GM23338 (cell line): Measurements from ENCODE around the gene NRROS. TPM values are rescaled to one million over a fixed set of nuclear protein-coding genes. Genes with fewer than 3 reads are reported as not detected.

Experiments used
- ATAC-seq: fragments of 200-7000 bp; cut with Tn5 transposase; 3 replicates; pipeline ENCODE4 v1.9.1; 2020
- DNase-seq: peaks from one replicate; pipeline ENCODE4 v3.0.0-alpha.2; 2015; ENCODE audit warnings: low spot score
- H2AFZ ChIP-seq: fragments of 200-600 bp; sonication (generic); 2 replicates; pipeline ENCODE4 v1.8.0; 2016; ENCODE audit warnings: antibody characterized with exemption, mild to moderate bottlenecking, moderate library complexity
- H3F3A ChIP-seq: fragments of 200-600 bp; sonication (generic); replicated peaks from 2 replicates; pipeline ENCODE4 v1.8.0; 2017; ENCODE audit warnings: antibody characterized with exemption, mixed run types, low read depth
- H3K27ac ChIP-seq: fragments of 200-600 bp; sonication (generic); 2 replicates; pipeline ENCODE4 v1.6.1; 2016; ENCODE audit warnings: low read depth
- H3K27me3 ChIP-seq: fragments of 200-600 bp; sonication (generic); 2 replicates; pipeline ENCODE4 v1.8.0; 2016; ENCODE audit warnings: mild to moderate bottlenecking, mixed run types, moderate library complexity; ENCODE audit not compliant: insufficient read depth
- H3K36me3 ChIP-seq: fragments of 200-600 bp; sonication (generic); 2 replicates; pipeline ENCODE4 v1.8.0; 2016; ENCODE audit warnings: mild to moderate bottlenecking; ENCODE audit not compliant: insufficient read depth
- H3K4me1 ChIP-seq: fragments of 200-600 bp; sonication (generic); 2 replicates; pipeline ENCODE4 v1.8.0; 2016; ENCODE audit warnings: mild to moderate bottlenecking, moderate library complexity; ENCODE audit not compliant: insufficient read depth
- H3K4me2 ChIP-seq: fragments of 200-600 bp; sonication (generic); 2 replicates; pipeline ENCODE4 v1.7.1; 2017; ENCODE audit warnings: mixed run types
- H3K4me3 ChIP-seq: fragments of 200-600 bp; sonication (generic); 2 replicates; pipeline ENCODE4 v1.6.1; 2016; ENCODE audit warnings: mixed run types
- H3K79me2 ChIP-seq: fragments of 200-600 bp; sonication (generic); replicated peaks from 2 replicates; pipeline ENCODE4 v1.8.0; 2017; ENCODE audit warnings: mild to moderate bottlenecking; ENCODE audit not compliant: insufficient read depth
- H3K9me2 ChIP-seq: fragments of 200-600 bp; sonication (generic); 2 replicates; pipeline ENCODE4 v1.8.0; 2017; ENCODE audit not compliant: insufficient read depth
- H4K20me1 ChIP-seq: fragments of 200-600 bp; sonication (generic); replicated peaks from 2 replicates; pipeline ENCODE4 v1.8.0; 2017; ENCODE audit warnings: mild to moderate bottlenecking; ENCODE audit not compliant: insufficient read depth
- H3K27ac Mint-ChIP-seq: 2 replicates; pipeline ENCODE4 v1.8.0; 2020; ENCODE audit warnings: inconsistent platforms, mild to moderate bottlenecking, moderate library complexity, mixed read lengths
- H3K27me3 Mint-ChIP-seq: 3 replicates; pipeline ENCODE4 v1.8.0; 2022; ENCODE audit warnings: low read depth, mild to moderate bottlenecking, moderate library complexity, mixed read lengths, inconsistent platforms; ENCODE audit not compliant: insufficient read depth, poor library complexity
- H3K36me3 Mint-ChIP-seq: 3 replicates; pipeline ENCODE4 v1.8.0; 2021; ENCODE audit warnings: low read depth, mild to moderate bottlenecking, inconsistent platforms, moderate library complexity, mixed read lengths
- H3K4me1 Mint-ChIP-seq: 3 replicates; pipeline ENCODE4 v1.8.0; 2020; ENCODE audit warnings: mild to moderate bottlenecking, inconsistent platforms, mixed read lengths
- H3K4me3 Mint-ChIP-seq: 3 replicates; pipeline ENCODE4 v1.8.0; 2021; ENCODE audit warnings: moderate library complexity, mild to moderate bottlenecking, inconsistent platforms, mixed read lengths
- H3K9me3 Mint-ChIP-seq: 3 replicates; pipeline ENCODE4 v1.8.0; 2020; ENCODE audit warnings: moderate library complexity, mild to moderate bottlenecking, inconsistent platforms, mixed read lengths
- CREB1 ChIP-seq: fragments of 250-450 bp; sonication (Bioruptor Pico); IDR thresholded peaks from 2 replicates; pipeline ENCODE4 v1.5.0; 2020; ENCODE audit warnings: low read depth, mild to moderate bottlenecking, moderate library complexity
- EZH2 ChIP-seq: fragments of 200-600 bp; sonication (generic); IDR thresholded peaks from one replicate; pipeline ENCODE4 v1.8.0; 2017; ENCODE audit warnings: antibody characterized with exemption, mild to moderate bottlenecking, low read depth; ENCODE audit not compliant: unreplicated experiment
- JUNB ChIP-seq: IDR thresholded peaks from one replicate; pipeline ENCODE4 v1.6.1; 2016; ENCODE audit warnings: antibody characterized with exemption; ENCODE audit not compliant: unreplicated experiment
- NANOG ChIP-seq: IDR thresholded peaks from 2 replicates; pipeline ENCODE4 v1.6.1; 2016; ENCODE audit warnings: antibody characterized with exemption, borderline replicate concordance
- POLR2AphosphoS5 ChIP-seq: IDR thresholded peaks from 2 replicates; pipeline ENCODE4 v1.6.1; 2016; ENCODE audit warnings: antibody characterized with exemption, low read depth
- STAT1 ChIP-seq: IDR thresholded peaks from one replicate; pipeline ENCODE4 v1.6.1; 2016; ENCODE audit warnings: antibody characterized with exemption; ENCODE audit not compliant: unreplicated experiment
- ZNF114 ChIP-seq: fragments of 250-450 bp; sonication (Bioruptor Pico); IDR thresholded peaks from 2 replicates; pipeline ENCODE4 v1.5.0; 2020; ENCODE audit warnings: mild to moderate bottlenecking, moderate library complexity
- ZNF331 ChIP-seq: fragments of 250-450 bp; sonication (Bioruptor Pico); IDR thresholded peaks from 2 replicates; pipeline ENCODE4 v1.5.0; 2020; ENCODE audit warnings: low read depth, mild to moderate bottlenecking, moderate library complexity
- polyA plus RNA-seq: library from polyadenylated mRNA; unstranded; fragments of >200 nt; fragmentation: Nextera tagmentation; extraction: Ambion mirVana; gene quantifications from 2 replicates; pipeline ENCODE4 v1.2.1, GENCODE V29; 2016
- total RNA-seq: library from RNA; depleted of rRNA; stranded (reverse); fragments of >200 nt; shearing (Covaris generic); gene quantifications from 2 replicates; pipeline ENCODE4 v1.2.3, GENCODE V29; 2014
- TF ChIP-seq, protein P1 (sequence below), 2 experiments: fragments of 200-600 bp in 1 of 2; sonication (generic) in 1 of 2; conservative IDR thresholded peaks; 2 replicates each; pipeline versions ENCODE4 v1.5.1 to v1.6.1; 2016 to 2017; ENCODE audit warnings: antibody characterized with exemption in 2 of 2, low read depth in 2 of 2, mild to moderate bottlenecking in 2 of 2, moderate library complexity in 1 of 2
- TF ChIP-seq, protein P2 (sequence below): IDR thresholded peaks from 2 replicates; pipeline ENCODE4 v1.6.1; 2016; ENCODE audit warnings: antibody characterized with exemption
- TF ChIP-seq, protein P3 (sequence below): fragments of 250-450 bp; sonication (Bioruptor Pico); IDR thresholded peaks from 2 replicates; pipeline ENCODE4 v1.5.0; 2020; ENCODE audit warnings: mild to moderate bottlenecking, moderate library complexity

The NRROS gene
- total and polyA plus RNA-seq, 2 experiments from 2014 or later: 2.3 to 8.5 TPM

- Histone ChIP-seq H3K27ac (peak overlapping the region; percentile 53; the same call in 1 of the 2 replicates), H4K20me1 (no peaks in the 10 kb centered on the region), H3F3A (0 out of 2 replicates have a peak, but pooled peaks cover 7% of the 10 kb centered on the region), H3K79me2 (no peaks in the 10 kb centered on the region), H3K36me3 (no peaks in the 10 kb centered on the region), H3K4me2 (no peak overlapping the region), H3K4me1 (peaks cover 17% of the 10 kb centered on the region), H3K9me2 (no peaks in the 10 kb centered on the region), H3K4me3 (no peak overlapping the region), H2AFZ (peak overlapping the region; percentile 56; the same call in 1 of the 2 replicates), H3K27me3 (no peaks in the 10 kb centered on the region)
- no peaks in the 10 kb centered on the region for H3K36me3 Mint-ChIP-seq
- no peaks in the 10 kb centered on the region for H3K9me3 Mint-ChIP-seq
- H3K4me3 Mint-ChIP-seq: no peak overlapping the region
- no peak overlapping the region for H3K27ac Mint-ChIP-seq
- H3K27me3 Mint-ChIP-seq: peaks cover 2% of the 10 kb centered on the region
- peaks cover 16% of the 10 kb centered on the region for H3K4me1 Mint-ChIP-seq
- ATAC-seq: no peak
- TF ChIP-seq, protein P1, sequence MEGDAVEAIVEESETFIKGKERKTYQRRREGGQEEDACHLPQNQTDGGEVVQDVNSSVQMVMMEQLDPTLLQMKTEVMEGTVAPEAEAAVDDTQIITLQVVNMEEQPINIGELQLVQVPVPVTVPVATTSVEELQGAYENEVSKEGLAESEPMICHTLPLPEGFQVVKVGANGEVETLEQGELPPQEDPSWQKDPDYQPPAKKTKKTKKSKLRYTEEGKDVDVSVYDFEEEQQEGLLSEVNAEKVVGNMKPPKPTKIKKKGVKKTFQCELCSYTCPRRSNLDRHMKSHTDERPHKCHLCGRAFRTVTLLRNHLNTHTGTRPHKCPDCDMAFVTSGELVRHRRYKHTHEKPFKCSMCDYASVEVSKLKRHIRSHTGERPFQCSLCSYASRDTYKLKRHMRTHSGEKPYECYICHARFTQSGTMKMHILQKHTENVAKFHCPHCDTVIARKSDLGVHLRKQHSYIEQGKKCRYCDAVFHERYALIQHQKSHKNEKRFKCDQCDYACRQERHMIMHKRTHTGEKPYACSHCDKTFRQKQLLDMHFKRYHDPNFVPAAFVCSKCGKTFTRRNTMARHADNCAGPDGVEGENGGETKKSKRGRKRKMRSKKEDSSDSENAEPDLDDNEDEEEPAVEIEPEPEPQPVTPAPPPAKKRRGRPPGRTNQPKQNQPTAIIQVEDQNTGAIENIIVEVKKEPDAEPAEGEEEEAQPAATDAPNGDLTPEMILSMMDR (conservative IDR thresholded peaks at IDR 0.05; ENCODE audit: low read depth in 2 of 2): no peak
- TF ChIP-seq, protein P2, sequence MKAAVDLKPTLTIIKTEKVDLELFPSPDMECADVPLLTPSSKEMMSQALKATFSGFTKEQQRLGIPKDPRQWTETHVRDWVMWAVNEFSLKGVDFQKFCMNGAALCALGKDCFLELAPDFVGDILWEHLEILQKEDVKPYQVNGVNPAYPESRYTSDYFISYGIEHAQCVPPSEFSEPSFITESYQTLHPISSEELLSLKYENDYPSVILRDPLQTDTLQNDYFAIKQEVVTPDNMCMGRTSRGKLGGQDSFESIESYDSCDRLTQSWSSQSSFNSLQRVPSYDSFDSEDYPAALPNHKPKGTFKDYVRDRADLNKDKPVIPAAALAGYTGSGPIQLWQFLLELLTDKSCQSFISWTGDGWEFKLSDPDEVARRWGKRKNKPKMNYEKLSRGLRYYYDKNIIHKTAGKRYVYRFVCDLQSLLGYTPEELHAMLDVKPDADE: no peak
- TF ChIP-seq EZH2 (no peak), CREB1 (CRISPR knock-in tag) (no peak), POLR2AphosphoS5 (no peak), ZNF331 (no peak), ZNF114 (CRISPR knock-in tag) (no peak), JUNB (no peak), NANOG (no peak), STAT1 (no peak)
- TF ChIP-seq, protein P3, sequence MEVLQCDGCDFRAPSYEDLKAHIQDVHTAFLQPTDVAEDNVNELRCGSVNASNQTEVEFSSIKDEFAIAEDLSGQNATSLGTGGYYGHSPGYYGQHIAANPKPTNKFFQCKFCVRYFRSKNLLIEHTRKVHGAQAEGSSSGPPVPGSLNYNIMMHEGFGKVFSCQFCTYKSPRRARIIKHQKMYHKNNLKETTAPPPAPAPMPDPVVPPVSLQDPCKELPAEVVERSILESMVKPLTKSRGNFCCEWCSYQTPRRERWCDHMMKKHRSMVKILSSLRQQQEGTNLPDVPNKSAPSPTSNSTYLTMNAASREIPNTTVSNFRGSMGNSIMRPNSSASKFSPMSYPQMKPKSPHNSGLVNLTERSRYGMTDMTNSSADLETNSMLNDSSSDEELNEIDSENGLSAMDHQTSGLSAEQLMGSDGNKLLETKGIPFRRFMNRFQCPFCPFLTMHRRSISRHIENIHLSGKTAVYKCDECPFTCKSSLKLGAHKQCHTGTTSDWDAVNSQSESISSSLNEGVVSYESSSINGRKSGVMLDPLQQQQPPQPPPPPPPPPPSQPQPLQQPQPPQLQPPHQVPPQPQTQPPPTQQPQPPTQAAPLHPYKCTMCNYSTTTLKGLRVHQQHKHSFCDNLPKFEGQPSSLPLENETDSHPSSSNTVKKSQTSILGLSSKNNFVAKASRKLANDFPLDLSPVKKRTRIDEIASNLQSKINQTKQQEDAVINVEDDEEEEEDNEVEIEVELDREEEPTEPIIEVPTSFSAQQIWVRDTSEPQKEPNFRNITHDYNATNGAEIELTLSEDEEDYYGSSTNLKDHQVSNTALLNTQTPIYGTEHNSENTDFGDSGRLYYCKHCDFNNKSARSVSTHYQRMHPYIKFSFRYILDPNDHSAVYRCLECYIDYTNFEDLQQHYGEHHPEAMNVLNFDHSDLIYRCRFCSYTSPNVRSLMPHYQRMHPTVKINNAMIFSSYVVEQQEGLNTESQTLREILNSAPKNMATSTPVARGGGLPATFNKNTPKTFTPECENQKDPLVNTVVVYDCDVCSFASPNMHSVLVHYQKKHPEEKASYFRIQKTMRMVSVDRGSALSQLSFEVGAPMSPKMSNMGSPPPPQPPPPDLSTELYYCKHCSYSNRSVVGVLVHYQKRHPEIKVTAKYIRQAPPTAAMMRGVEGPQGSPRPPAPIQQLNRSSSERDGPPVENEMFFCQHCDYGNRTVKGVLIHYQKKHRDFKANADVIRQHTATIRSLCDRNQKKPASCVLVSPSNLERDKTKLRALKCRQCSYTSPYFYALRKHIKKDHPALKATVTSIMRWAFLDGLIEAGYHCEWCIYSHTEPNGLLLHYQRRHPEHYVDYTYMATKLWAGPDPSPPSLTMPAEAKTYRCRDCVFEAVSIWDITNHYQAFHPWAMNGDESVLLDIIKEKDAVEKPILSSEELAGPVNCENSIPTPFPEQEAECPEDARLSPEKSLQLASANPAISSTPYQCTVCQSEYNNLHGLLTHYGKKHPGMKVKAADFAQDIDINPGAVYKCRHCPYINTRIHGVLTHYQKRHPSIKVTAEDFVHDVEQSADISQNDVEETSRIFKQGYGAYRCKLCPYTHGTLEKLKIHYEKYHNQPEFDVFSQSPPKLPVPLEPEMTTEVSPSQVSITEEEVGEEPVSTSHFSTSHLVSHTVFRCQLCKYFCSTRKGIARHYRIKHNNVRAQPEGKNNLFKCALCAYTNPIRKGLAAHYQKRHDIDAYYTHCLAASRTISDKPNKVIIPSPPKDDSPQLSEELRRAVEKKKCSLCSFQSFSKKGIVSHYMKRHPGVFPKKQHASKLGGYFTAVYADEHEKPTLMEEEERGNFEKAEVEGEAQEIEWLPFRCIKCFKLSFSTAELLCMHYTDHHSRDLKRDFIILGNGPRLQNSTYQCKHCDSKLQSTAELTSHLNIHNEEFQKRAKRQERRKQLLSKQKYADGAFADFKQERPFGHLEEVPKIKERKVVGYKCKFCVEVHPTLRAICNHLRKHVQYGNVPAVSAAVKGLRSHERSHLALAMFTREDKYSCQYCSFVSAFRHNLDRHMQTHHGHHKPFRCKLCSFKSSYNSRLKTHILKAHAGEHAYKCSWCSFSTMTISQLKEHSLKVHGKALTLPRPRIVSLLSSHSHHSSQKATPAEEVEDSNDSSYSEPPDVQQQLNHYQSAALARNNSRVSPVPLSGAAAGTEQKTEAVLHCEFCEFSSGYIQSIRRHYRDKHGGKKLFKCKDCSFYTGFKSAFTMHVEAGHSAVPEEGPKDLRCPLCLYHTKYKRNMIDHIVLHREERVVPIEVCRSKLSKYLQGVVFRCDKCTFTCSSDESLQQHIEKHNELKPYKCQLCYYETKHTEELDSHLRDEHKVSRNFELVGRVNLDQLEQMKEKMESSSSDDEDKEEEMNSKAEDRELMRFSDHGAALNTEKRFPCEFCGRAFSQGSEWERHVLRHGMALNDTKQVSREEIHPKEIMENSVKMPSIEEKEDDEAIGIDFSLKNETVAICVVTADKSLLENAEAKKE: no peak
- DNase-seq: no peak
Measured at GRCh38 chr3:196620684-196621083, 18.8 kb upstream of the NRROS start.
